Measurements from ENCODE around the gene CFL1. TPM values are rescaled to one million over a fixed set of nuclear protein-coding genes. Genes with fewer than 3 reads are reported as not detected.

CFL1 gene
- total RNA-seq, 1 donor from 2014 or later: 589 TPM

GRCh38 chr11:65880027-65880426 is 22.0 kb upstream of the CFL1 start:
- TF ChIP-seq POLR2A (IDR thresholded peaks at IDR 0.05) (no peak), CTCF (IDR thresholded peaks at IDR 0.05) (no peak), POLR2AphosphoS5 (IDR thresholded peaks at IDR 0.05; ENCODE audit: insufficient read depth in 1 of 2, low read depth in 1 of 2) (no peak)
- Histone ChIP-seq H3K27ac (no peak overlapping the region), H3K36me3 (peaks cover 0 to 25% of the 10 kb centered on the region in 2 donors), H3K9me3 (no peaks in the 10 kb centered on the region), H3K4me3 (no peak overlapping the region), H3K4me1 (peaks cover 10% of the 10 kb centered on the region), H3K27me3 (no peaks in the 10 kb centered on the region)
- DNase-seq (ENCODE audit: extremely low spot score in 2 of 2): no peak
- intact Hi-C loops (cut with DNase I): loop anchor here (5.0 kb wide), 1 partner anchor 37 kb away; the partner anchor contains the start of genes C11orf68 and DRAP1

- no peak for TF ChIP-seq CTCF (IDR thresholded peaks at IDR 0.05)
- TF ChIP-seq POLR2A (IDR thresholded peaks at IDR 0.05): no peak
- TF ChIP-seq POLR2AphosphoS5 (IDR thresholded peaks at IDR 0.05; ENCODE audit: insufficient read depth in 1 of 2, low read depth in 1 of 2): no peak
- intact Hi-C loops (cut with DNase I): loop anchor here (5.0 kb wide), 1 partner anchor 38 kb away; the partner anchor contains the start of genes C11orf68 and DRAP1
- Histone ChIP-seq H3K9me3 (no peaks in the 10 kb centered on the region), H3K27me3 (no peaks in the 10 kb centered on the region), H3K4me1 (peaks cover 6% of the 10 kb centered on the region), H3K36me3 (peaks cover 0 to 25% of the 10 kb centered on the region in 2 donors), H3K27ac (no peak within 1 kb of the TSS), H3K4me3 (no peak within 1 kb of the TSS)
- DNase-seq (ENCODE audit: extremely low spot score in 2 of 2): no peak
Observed at GRCh38 chr11:65879617-65880016, 21.6 kb upstream of the CFL1 start, which contains the start of gene CTSW. Gene CTSW, plus strand, starts transcription at chr11:65879837. Its CDS starts 18 bp downstream, at chr11:65879855.

- no peak for DNase-seq (ENCODE audit: extremely low spot score in 2 of 2)
- peak overlapping the region; percentile 58 to 76 for H3K4me3 ChIP-seq
- peaks cover 33% of the 10 kb centered on the region for H3K4me1 ChIP-seq
- H3K27ac ChIP-seq: peak overlapping the region; percentile 87
- H3K36me3 ChIP-seq: no peaks in the 10 kb centered on the region
- no peaks in the 10 kb centered on the region for H3K9me3 ChIP-seq
- no peaks in the 10 kb centered on the region for H3K27me3 ChIP-seq
- TF ChIP-seq POLR2AphosphoS5 (IDR thresholded peaks at IDR 0.05; ENCODE audit: insufficient read depth in 1 of 2, low read depth in 1 of 2) (peak; percentile 95 to 100), POLR2A (IDR thresholded peaks at IDR 0.05) (peak in 1 of 2 donors; percentile 94), CTCF (IDR thresholded peaks at IDR 0.05) (no peak)
- intact Hi-C loops (cut with DNase I): no loop called here
Observed at GRCh38 chr11:65873318-65874156, 15.6 kb upstream of the CFL1 start.

- TF ChIP-seq POLR2A (IDR thresholded peaks at IDR 0.05) (no peak), POLR2AphosphoS5 (IDR thresholded peaks at IDR 0.05; ENCODE audit: insufficient read depth in 1 of 2, low read depth in 1 of 2) (no peak), CTCF (IDR thresholded peaks at IDR 0.05) (no peak)
- H3K36me3 ChIP-seq: peaks cover 0 to 7% of the 10 kb centered on the region in 2 donors
- peak within 1 kb of the TSS; percentile 87 for H3K27ac ChIP-seq
- H3K9me3 ChIP-seq: no peaks in the 10 kb centered on the region
- intact Hi-C loops (cut with DNase I): no loop called here
- DNase-seq (ENCODE audit: extremely low spot score in 2 of 2): no peak
- H3K4me1 ChIP-seq: peaks cover 33% of the 10 kb centered on the region
- peak within 1 kb of the TSS; percentile 58 to 76 for H3K4me3 ChIP-seq
- no peaks in the 10 kb centered on the region for H3K27me3 ChIP-seq
Observed at GRCh38 chr11:65872586-65873317, 14.8 kb upstream of the CFL1 start, which contains the start of gene EFEMP2. Gene EFEMP2, minus strand, starts transcription at chr11:65872800. Its CDS starts 446 bp downstream, at chr11:65872354.

All from vagina (tissue), 2 donors.